Inferior parietal cortex (tissue), 1 donor: ENCODE data around the gene ZNF76.

Experiments
- DNase-seq: peaks from one replicate; pipeline ENCODE4 v3.0.0-alpha.2; 2016; ENCODE audit errors: extremely low spot score

Gene ZNF76

DNA sequence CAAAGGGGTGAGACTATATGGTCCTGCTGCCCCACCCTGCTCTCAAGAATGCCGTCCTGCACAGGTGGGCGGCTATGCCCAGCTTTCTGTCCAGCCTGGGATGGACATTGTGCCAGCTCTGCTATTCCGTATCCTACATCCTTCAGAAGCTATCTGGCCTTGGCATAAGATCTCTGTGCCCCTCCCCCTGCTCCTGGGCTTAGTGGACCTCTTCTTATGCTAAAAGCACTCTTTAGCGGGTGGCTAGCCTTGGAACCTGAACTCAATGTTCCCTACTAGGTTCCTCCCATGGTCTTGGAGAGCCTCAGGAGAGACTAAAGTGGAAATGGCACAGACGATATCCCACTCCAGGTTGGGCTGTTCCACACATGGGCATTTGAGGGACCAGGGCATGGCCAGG is 23.3 kb upstream of the ZNF76 start:
- DNase-seq: no peak

GRCh38 chr6:35237476-35237875 is 22.1 kb upstream of the ZNF76 start:
- no peak for DNase-seq

GRCh38 chr6:35238843-35239289 is 20.7 kb upstream of the ZNF76 start:
- DNase-seq: no peak

DNA sequence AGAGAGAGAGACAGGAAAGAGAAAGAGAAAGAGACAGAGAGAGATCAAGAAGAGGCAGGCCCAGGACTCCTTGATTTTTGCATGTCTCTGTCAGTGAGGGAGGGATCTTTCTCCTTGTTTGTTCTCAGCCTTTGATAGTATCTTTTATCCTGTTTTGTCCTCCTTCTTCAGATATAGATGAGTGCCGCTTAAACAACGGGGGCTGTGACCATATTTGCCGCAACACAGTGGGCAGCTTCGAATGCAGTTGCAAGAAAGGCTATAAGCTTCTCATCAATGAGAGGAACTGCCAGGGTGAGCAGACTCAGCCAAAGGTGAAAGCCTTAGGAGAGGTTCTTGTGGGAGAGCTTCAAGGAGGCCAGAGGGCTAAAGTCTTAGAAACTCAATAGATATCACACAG is 20.0 kb upstream of the ZNF76 start:
- no peak for DNase-seq

DNA sequence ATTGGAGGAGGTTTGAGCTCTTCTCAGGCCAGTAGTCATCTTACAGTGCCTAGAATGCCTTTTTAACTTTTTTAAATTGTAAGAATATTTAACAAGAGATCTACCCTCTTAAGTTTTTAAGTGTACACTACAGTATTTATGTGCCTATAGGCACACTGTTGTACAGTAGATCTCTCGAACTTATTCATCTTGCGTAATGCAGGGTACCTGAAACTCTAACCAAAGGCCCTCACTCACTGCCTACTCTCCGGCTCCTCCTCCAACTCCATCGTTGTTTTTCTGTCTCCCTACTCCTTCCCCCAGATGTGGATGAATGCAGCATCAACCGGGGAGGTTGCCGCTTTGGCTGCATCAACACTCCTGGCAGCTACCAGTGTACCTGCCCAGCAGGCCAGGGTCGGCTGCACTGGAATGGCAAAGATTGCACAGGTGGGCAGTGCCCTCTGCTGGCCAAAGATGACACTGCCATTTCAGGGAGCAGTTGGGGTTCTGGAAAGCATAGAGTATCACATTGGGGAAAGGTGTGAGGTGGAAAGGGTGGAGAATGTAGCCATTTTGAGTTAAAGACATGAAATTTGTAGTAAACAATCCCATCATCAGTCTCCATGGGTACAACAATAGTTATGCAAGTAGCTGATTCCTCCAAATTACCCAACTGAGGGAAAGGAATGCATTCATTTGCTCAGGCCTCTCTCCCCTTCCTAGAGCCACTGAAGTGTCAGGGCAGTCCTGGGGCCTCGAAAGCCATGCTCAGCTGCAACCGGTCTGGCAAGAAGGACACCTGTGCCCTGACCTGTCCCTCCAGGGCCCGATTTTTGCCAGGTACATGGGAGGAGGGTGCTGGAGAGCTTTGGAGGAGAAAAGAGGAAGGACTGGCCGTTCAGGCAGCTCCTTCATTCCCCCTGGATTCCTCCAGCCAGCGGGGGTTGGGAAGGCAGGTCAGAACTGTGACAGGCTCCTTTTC is 18.4 kb upstream of the ZNF76 start:
- peak; percentile 80 for DNase-seq

DNA sequence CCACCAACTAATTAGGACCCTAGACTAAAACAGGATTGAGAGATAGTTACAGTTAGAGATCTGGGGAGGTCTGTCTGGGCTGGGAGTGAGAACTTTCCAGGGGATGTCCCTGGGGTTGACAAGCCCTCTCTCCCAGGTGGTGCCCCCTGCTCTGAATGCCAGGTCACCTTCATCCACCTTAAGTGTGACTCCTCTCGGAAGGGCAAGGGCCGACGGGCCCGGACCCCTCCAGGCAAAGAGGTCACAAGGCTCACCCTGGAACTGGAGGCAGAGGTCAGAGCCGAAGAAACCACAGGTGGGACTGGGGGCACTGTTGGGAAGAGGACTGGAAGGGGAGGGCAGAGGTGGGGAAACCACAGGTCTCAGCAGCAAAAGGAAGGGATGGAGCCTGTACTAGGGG is 17.0 kb upstream of the ZNF76 start:
- DNase-seq: no peak

GRCh38 chr6:35242906-35243305 is 16.6 kb upstream of the ZNF76 start:
- no peak for DNase-seq

GRCh38 chr6:35243386-35243958 is 16.1 kb upstream of the ZNF76 start:
- no peak for DNase-seq

DNA sequence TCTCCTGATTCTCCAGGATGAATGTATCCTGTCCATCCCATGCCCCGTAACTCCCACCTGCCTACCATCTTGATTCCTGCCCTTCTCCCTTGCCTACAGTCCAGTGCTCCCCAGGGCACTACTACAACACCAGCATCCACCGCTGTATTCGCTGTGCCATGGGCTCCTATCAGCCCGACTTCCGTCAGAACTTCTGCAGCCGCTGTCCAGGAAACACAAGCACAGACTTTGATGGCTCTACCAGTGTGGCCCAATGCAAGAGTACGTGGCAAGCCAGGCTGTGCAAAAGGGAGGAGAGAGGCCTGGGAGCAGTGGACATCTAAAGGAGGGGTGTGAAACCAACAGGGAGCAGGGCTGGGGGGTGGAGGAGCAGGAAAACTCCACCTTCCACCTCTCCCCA is 15.0 kb upstream of the ZNF76 start:
- DNase-seq: no peak

GRCh38 chr6:35247642-35248231 is 11.8 kb upstream of the ZNF76 start:
- DNase-seq: no peak

DNA sequence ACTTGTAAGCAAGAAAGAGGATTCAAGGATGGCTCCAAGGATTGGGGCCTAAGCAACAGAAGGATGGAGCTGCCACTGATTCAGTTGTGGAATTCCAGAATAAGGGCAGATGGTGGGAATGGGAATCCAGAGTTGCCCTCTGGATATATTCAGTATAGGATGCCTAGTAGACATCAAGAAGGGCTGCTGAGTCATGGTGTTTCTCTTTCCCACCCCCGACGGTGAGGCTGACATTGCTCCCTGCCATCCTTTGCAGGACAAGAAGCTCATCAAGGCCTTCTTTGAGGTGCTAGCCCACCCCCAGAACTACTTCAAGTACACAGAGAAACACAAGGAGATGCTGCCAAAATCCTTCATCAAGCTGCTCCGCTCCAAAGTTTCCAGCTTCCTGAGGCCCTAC is 11.2 kb upstream of the ZNF76 start:
- DNase-seq: no peak

- DNase-seq: no peak
Observed at GRCh38 chr6:35248965-35249364, 10.6 kb upstream of the ZNF76 start.

DNA sequence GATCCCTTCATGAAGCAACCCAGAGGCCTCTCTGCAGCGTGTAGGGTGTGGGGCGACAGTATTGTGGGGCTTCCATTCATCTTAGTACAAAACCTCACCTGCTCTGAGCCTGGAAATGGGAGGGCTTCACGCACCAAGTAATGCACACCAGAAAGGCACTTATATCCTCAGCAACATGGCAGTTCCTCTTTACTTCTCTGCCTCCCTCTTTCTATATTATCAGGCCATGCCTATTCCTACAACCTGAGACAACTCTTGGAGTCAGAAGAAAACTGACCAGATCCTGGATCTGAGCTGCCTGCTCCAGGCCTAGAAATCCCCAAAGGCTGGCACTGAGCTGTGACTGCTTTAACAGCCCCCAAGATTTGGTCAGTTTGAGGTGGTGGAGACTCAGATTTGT is 7.6 kb upstream of the ZNF76 start:
- DNase-seq: no peak

GRCh38 chr6:35253249-35253648 is 6.3 kb upstream of the ZNF76 start:
- DNase-seq: no peak

DNA sequence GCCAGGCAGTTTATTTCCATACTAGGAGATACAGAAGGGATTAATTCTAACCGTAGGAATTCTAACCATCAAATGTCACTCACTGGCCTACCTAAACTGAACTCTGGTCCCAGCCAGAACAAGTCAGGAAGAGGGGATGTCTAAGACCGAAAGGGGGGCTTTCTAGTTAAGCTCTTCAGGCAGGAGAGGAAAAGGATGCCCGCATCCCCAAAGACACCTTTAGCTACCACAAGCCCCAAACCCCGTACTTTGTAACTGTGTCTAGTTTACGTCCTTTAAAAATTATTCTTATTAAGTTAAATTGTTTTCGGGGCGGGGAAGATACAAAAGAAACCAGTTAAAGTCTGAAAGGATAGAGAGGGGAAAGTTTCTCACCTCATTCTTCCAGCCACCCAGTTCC is 1.2 kb upstream of the ZNF76 start:
- no peak for DNase-seq

DNA sequence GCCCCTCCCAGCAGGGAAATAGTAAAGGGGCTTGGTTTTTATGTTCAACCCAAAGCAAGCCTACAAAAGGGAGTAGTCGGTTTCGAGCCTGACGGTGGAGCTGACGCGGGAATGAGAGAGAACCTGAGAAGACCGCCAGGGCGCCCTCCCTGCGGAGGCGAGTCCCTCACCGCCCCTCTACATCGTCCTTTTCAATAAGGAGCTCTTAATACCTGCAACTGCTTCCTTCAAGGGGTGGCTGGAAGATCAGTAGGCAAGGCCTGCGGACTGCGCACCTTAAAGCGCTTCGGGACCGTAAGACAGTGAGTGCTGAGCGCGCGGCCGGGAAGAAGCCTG is 709 bp upstream of the ZNF76 start:
- no peak for DNase-seq

DNA sequence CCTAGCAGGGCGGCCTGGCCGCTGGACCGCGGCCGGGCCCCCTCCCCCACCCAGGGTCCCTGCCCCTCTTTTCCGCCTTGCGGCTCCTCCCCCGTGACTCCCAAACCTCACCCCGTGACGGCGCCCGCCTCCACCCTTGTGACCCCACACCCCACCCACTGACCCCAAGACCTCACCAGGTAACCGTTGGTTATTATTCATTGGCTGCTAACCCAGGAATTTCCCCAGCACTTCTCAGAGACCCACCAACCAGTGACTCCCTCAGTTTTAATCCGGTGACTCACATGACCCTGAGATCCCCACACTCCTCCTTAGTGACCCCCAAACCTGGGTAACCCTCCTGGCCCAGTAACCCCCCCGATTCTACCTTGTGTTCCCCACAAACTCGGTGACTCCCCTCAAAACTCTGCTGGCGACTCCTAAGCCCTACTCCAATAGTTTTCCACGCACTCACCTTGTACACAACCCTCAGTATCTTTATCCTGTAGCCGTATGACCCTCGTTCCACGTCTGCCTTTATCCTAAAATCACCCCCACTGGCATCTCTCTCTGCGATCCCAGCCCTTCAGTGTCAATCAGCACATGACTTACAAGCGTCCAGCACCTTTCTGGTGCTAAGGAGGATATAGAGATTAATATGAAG is 534 bp downstream of the ZNF76 start:
- DNase-seq: no peak

DNA sequence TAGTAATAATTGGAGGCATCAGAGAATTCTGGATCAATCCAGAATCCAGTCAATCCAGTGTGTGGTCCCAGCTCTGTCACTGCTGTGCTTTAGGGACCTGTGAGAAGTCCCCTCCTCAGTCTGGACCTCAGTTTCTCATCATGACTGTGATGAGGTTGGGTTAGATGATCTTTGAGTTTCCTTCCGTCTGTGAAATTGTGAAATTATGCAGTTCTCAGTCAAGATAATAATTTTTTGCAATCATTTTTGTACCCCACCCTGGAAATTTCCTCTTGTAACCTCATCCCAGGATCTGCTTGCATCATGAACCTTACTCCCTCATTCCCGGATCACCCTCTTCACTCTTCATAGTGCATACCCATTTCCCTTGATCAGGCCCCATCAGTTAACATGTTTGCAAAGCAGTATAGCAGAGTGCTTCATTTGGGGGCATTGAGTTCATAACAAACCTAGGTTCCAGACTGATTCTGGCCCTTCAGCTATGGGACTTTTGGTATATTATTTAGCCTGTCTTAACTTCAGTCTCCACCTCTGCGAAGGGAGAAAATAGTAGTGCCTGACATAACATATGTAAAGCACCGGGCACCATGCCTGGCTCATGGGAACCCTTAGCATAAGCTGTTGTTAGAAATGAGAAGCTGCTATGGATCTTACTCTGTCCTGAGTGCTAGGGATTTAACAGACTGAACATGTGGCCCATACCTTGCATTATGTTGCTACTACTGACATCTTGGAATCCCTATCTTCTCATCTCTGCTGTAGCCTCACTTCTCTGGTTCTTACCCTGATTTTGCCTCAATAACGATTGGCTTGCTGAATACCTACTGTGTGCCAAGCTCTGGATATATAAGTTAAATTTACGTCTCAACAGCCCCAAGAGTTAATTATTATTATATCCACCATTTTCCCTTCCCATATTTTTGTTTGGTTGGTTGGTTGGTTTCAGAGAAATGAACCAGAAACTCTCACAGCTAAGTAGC is 1.3 kb downstream of the ZNF76 start:
- peak; percentile 33 for DNase-seq

DNA sequence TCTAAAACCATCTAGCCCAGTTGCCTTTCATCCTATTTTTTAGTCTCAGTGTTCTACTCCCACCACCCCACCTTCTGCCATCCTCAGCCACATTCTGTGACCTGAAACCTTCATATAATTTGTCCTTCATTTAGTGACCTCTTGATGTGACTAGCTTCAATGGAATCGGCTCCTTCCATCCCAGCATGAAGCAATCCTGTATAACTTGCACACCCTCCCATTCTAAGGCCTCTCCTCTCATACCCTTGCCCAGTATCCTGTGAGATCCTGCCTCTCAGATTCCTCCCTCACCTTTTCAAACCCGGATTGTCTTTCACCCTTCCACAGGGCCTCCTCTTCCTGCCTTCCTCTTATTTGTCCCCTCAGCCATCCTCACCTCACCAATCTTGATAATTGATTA is 3.1 kb downstream of the ZNF76 start:
- DNase-seq: no peak

GRCh38 chr6:35264550-35265274 is 5.2 kb downstream of the ZNF76 start:
- DNase-seq: no peak

GRCh38 chr6:35265523-35265922 is 6.0 kb downstream of the ZNF76 start:
- no peak for DNase-seq
